GM23248 (cell line): Measurements from ENCODE around the gene HIVEP3.

ENCODE experiments used
- EZH2 ChIP-seq: fragments of 200-600 bp; sonication (generic); IDR thresholded peaks from 2 replicates; pipeline ENCODE4 v1.6.1; 2018; ENCODE audit warnings: antibody characterized with exemption, mild to moderate bottlenecking; ENCODE audit not compliant: insufficient read depth, poor library complexity, severe bottlenecking
- EZH2phosphoT487 ChIP-seq: fragments of 200-600 bp; sonication (generic); IDR thresholded peaks from 2 replicates; pipeline ENCODE4 v1.6.1; 2018; ENCODE audit warnings: antibody characterized with exemption, moderate library complexity, mild to moderate bottlenecking, low read depth; ENCODE audit not compliant: insufficient read depth

DNA sequence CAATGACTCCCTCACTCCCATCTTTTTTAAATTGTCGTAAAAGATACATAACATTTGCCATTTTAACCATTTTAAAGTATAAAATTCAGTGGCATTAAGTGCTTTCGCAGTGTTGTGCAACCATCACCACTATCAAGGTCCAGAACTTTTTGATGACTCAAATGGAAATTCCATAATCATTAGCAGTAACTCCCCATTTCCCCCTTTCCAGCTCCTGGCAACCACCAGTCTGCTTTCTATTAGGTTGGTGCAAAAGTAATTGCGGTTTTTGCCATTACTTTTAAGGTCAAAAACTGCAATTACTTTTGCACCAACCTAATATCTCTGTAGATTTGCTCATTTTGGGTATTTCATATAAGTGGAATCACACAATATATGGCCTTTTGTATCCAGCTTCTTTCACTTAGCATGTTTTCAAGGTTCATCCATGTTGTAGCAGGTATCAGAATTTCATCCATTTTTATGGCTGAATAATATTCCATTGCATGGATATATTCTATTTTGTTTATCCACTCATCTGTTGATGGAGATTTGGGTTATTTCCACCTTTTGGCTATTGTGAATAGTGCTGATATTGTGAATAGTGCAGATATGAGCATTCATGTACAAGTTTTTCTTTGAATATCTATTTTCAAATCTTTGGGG is 159.7 kb downstream of the HIVEP3 start:
- no peak for TF ChIP-seq EZH2phosphoT487
- no peak for TF ChIP-seq EZH2
